ENCODE results near the gene FLOT1. TPM values are rescaled to one million over a fixed set of nuclear protein-coding genes. Genes with fewer than 3 reads are reported as not detected.

FLOT1 gene
- total RNA-seq, 1 experiment from 2014 or later, result 111 TPM

DNA sequence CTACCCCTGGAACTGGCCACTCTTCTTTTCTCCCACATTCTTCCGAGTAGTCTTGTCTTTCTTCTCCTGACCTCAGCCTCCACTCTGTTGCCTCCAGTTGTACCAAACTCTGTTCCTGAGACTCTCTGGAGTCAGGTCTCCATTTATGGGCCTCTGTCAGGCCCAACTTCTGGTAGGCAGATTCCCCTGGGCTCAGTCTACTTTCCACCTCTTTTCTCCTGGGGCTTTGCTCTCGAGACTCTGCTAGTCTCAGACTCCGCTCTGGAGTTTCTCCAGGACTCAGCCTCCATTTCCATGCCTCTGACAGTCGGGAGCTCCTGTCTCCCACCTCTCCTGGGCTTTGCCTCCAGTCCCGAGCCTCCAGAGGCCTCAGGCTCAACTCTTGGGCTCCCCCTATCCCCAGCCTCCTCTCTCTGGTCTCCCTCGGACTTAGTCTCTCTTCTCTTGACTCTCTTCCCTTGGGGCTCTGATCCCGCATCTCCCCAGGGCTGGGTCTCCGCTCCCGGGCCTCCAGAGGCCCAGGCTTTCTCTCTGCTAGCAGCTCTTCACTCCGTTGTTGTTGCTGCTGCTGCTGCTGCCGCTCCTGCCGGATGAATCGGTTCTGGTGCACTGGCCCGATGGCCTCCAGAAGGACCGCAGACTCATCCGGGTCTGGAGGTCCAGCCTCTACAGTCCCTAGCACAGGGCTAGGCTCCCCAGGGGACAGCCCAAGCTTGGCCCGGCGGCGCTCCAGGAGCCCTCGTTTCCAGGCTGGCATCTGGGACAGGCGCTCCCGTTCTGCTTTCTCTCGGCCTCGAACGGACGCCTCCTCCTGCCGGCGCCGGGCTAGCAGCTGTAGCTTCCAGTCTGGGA, 57.1 kb downstream of the FLOT1 start:
- Mint-ChIP-seq H3K27ac (peak overlapping the region in 1 of 3 experiments; percentile 14; a peak in 2 of 7 replicates), H3K4me1 (peaks cover 68 to 72% of the 10 kb centered on the region in 2 experiments), H3K36me3 (ENCODE audit: insufficient read depth in 1 of 3, low read depth in 3 of 3) (peaks cover 7 to 27% (median 18%) of the 10 kb centered on the region in 3 experiments; a peak in 6 of 7 replicates), H3K9me3 (no peaks in the 10 kb centered on the region; a peak in 1 of 5 replicates), H3K4me3 (peak overlapping the region; percentile 86 to 88), H3K27me3 (ENCODE audit: low read depth) (peaks cover 3% of the 10 kb centered on the region; the same call in 1 of the 2 replicates)
- Histone ChIP-seq H3T11ph (ENCODE audit: low read length) (no peak overlapping the region), H3K4me2 (ENCODE audit: insufficient read depth, insufficient read length, low read length) (peak overlapping the region; percentile 74), H3K27me3 (ENCODE audit: insufficient read depth, low read length) (no peaks in the 10 kb centered on the region), H4K91ac (ENCODE audit: insufficient read length, low read depth, low read length) (no peak overlapping the region), H3K18ac (ENCODE audit: insufficient read length, low read depth, low read length) (no peak overlapping the region), H2BK120ac (ENCODE audit: low read depth, low read length, poor library complexity, severe bottlenecking) (no peak overlapping the region), H4K8ac (replicated peaks; ENCODE audit: insufficient read length, low read depth, low read length) (no peak overlapping the region), H2AFZ (ENCODE audit: low read length) (no peak overlapping the region), H3K56ac (ENCODE audit: insufficient read length, low read depth, low read length) (no peak overlapping the region), H2BK12ac (ENCODE audit: insufficient read length, low read depth, low read length) (no peak overlapping the region), H2BK15ac (ENCODE audit: low read depth, low read length) (no peak overlapping the region), H4K20me1 (ENCODE audit: control insufficient read depth, insufficient read depth, insufficient read length) (no peaks in the 10 kb centered on the region), H3K27ac (ENCODE audit: insufficient read length, low read depth, low read length) (no peak overlapping the region), H3K23ac (ENCODE audit: insufficient read length, low read depth, low read length) (no peak overlapping the region), H4K5ac (ENCODE audit: insufficient read length, low read depth, low read length) (no peak overlapping the region), H3K9me3 (ENCODE audit: control insufficient read depth, low read depth, low read length) (no peaks in the 10 kb centered on the region), H2BK20ac (ENCODE audit: low read depth, low read length, poor library complexity, severe bottlenecking) (no peak overlapping the region), H3K14ac (ENCODE audit: insufficient read depth, low read length) (no peak overlapping the region; the same call in 1 of the 2 replicates), H2BK5ac (ENCODE audit: insufficient read length, low read length) (no peak overlapping the region), H2AK5ac (ENCODE audit: insufficient read length, low read length) (no peak overlapping the region), H3K9ac (ENCODE audit: extremely low read depth, insufficient read length, low read length) (no peak overlapping the region), H3K79me2 (ENCODE audit: insufficient read depth, low read length) (peaks cover 2% of the 10 kb centered on the region; the same call in 1 of the 2 replicates), H3K4ac (ENCODE audit: low read depth, low read length) (no peak overlapping the region), H3K79me1 (ENCODE audit: insufficient read depth, low read depth, low read length, poor library complexity, severe bottlenecking) (no peaks in the 10 kb centered on the region), H3K23me2 (ENCODE audit: insufficient read length, low read depth, low read length, poor library complexity, severe bottlenecking) (peaks cover 29% of the 10 kb centered on the region), H3K4me1 (ENCODE audit: insufficient read depth, low read length) (peaks cover 17% of the 10 kb centered on the region; the same call in 1 of the 2 replicates)
- DNase-seq, result peak; percentile 45
- WGBS (ENCODE audit: extremely low coverage, insufficient read length, low lambda C conversion rate), result no CpG with 5 or more reads among the region's 29 CpGs
- TF ChIP-seq, protein P1, sequence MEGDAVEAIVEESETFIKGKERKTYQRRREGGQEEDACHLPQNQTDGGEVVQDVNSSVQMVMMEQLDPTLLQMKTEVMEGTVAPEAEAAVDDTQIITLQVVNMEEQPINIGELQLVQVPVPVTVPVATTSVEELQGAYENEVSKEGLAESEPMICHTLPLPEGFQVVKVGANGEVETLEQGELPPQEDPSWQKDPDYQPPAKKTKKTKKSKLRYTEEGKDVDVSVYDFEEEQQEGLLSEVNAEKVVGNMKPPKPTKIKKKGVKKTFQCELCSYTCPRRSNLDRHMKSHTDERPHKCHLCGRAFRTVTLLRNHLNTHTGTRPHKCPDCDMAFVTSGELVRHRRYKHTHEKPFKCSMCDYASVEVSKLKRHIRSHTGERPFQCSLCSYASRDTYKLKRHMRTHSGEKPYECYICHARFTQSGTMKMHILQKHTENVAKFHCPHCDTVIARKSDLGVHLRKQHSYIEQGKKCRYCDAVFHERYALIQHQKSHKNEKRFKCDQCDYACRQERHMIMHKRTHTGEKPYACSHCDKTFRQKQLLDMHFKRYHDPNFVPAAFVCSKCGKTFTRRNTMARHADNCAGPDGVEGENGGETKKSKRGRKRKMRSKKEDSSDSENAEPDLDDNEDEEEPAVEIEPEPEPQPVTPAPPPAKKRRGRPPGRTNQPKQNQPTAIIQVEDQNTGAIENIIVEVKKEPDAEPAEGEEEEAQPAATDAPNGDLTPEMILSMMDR (conservative IDR thresholded peaks at IDR 0.05), result no peak

All from H9 (cell line).